Endothelial cell (in vitro differentiated cells): ENCODE data around the gene GPR158. TPM values are rescaled to one million over a fixed set of nuclear protein-coding genes. Genes with fewer than 3 reads are reported as not detected.

Experiments used
- DNase-seq: peaks from one replicate; pipeline ENCODE4 v3.0.0; 2021; ENCODE audit warnings: low spot score
- H3K27ac Mint-ChIP-seq: one replicate; pipeline ENCODE4 v1.8.0; 2021; ENCODE audit warnings: mixed read lengths, inconsistent platforms; ENCODE audit not compliant: unreplicated experiment
- H3K27me3 Mint-ChIP-seq: one replicate; pipeline ENCODE4 v1.8.0; 2021; ENCODE audit warnings: mild to moderate bottlenecking, moderate library complexity, mixed read lengths, inconsistent platforms; ENCODE audit not compliant: unreplicated experiment
- H3K36me3 Mint-ChIP-seq: one replicate; pipeline ENCODE4 v1.8.0; 2021; ENCODE audit warnings: mild to moderate bottlenecking, low read depth, mixed read lengths, inconsistent platforms; ENCODE audit not compliant: unreplicated experiment
- H3K4me1 Mint-ChIP-seq: one replicate; pipeline ENCODE4 v1.8.0; 2021; ENCODE audit warnings: mild to moderate bottlenecking, mixed read lengths, inconsistent platforms; ENCODE audit not compliant: unreplicated experiment
- H3K4me3 Mint-ChIP-seq: one replicate; pipeline ENCODE4 v1.8.0; 2021; ENCODE audit warnings: mild to moderate bottlenecking, mixed read lengths, inconsistent platforms; ENCODE audit not compliant: unreplicated experiment
- H3K9me3 Mint-ChIP-seq: one replicate; pipeline ENCODE4 v1.8.0; 2021; ENCODE audit warnings: mixed read lengths, inconsistent platforms; ENCODE audit not compliant: unreplicated experiment
- CTCF ChIP-seq: fragments of 200-600 bp; sonication (generic); IDR thresholded peaks from one replicate; pipeline ENCODE4 v1.5.0; 2021; ENCODE audit warnings: antibody characterized with exemption; ENCODE audit not compliant: unreplicated experiment
- total RNA-seq: library from RNA; stranded (reverse); fragmentation: NEBNext Ultra II Directional; extraction: Animal tissue kit (Norgen Biotek cat#: 25700); gene quantifications from one replicate; pipeline ENCODE4 v1.2.1, GENCODE V29; 2021; ENCODE audit not compliant: unreplicated experiment

GPR158 gene
- total RNA-seq, 1 donor from 2014 or later: 0.13 TPM

DNA sequence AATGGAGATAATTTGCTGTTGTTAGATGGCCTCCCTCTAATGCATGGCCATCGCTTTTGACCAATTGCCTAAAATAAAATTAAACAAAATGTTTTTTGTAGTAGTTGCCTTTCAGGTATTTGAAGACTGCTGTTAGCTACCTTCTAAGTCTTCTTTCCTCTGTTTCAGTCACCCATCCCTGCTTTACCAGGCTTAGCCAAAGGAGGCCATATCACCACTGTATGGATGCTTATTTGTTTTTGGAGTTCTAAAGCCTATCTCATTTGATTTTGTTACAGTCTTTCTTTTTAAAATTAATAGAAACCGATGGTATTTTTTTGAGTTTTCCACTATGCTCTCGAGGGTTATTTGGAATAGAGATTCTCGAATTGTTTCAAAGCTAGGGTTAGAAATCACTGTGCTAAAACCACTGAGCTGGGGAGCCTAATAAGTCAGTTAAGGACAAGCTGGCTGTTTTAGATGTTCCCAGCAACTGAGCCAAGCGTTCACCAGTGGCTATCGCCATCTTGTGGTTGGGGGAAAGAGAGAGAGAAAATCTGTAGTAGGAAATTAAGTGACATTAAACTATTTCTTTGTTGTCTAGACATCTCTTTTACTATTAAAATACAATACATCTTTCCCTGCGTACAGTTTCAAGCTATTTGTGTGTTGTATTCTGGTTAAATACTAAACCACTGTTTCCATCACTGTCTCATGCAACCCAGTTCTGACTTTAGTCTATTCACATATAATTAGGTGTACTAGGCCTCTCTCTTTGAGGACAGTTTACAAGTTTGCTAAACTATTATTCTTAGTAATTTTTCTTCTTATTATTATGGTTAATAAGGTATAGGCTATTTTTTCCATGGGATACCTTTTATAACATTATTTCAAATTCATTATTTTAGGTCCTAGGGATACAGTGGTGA is 52.2 kb downstream of the GPR158 start:
- no peaks in the 10 kb centered on the region for H3K27me3 Mint-ChIP-seq
- TF ChIP-seq CTCF: peak; percentile 55
- no peak overlapping the region for H3K4me3 Mint-ChIP-seq
- no peaks in the 10 kb centered on the region for H3K36me3 Mint-ChIP-seq
- no peaks in the 10 kb centered on the region for H3K9me3 Mint-ChIP-seq
- H3K27ac Mint-ChIP-seq: no peak overlapping the region
- no peaks in the 10 kb centered on the region for H3K4me1 Mint-ChIP-seq
- DNase-seq: peak; percentile 52

DNA sequence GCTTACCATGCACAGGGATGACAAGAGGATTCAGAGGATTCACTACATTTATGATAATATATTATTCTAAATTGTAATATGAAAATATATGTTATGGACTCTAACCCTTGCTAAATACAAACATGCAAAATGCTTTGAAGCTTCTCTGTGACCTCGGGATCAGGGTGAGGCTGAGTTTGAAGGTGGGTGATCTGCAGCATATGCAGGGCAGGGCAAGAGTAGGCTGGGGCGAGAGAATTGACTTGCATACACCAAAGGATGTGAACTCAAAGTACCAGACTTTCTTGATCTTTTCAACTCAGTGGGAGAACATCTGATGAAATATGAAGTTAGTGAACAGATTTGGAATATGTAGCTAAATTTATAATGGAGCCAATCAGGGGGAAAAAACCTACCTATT is 57.0 kb downstream of the GPR158 start:
- no peak for TF ChIP-seq CTCF

GRCh38 chr10:25232204-25232603 is 57.4 kb downstream of the GPR158 start:
- Mint-ChIP-seq H3K9me3 (no peaks in the 10 kb centered on the region), H3K27me3 (no peaks in the 10 kb centered on the region), H3K4me1 (no peaks in the 10 kb centered on the region), H3K36me3 (no peaks in the 10 kb centered on the region), H3K4me3 (no peak overlapping the region), H3K27ac (no peak overlapping the region)
- TF ChIP-seq CTCF: no peak
- DNase-seq: no peak

More for the DNA sequence above, 57.0 kb downstream of the GPR158 start:
- Mint-ChIP-seq H3K27ac (no peak overlapping the region), H3K4me3 (no peak overlapping the region), H3K9me3 (no peaks in the 10 kb centered on the region), H3K4me1 (no peaks in the 10 kb centered on the region), H3K36me3 (no peaks in the 10 kb centered on the region), H3K27me3 (no peaks in the 10 kb centered on the region)
- no peak for DNase-seq

DNA sequence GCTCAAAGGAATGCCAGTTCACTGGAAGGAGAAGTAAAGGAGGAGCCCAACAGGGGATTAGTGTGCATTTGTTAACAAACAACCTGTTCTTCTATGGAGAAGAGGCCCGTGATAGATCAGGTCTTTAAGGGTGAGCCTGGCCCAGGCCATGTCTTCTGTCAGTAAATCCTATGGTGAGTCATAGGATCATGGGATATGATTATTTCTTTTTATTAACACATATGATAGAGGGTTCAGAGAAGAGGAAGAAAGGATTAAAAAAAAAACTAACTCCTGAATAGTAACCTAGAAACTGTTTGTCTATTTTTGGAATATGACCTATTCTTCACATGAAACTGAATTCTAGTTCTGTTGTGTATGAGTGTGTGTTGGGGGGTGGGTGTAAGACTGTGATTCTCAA is 70.4 kb downstream of the GPR158 start:
- no peak for DNase-seq
- no peak overlapping the region for H3K27ac Mint-ChIP-seq
- peaks cover 1% of the 10 kb centered on the region for H3K27me3 Mint-ChIP-seq
- H3K9me3 Mint-ChIP-seq: no peaks in the 10 kb centered on the region
- no peak for TF ChIP-seq CTCF
- no peaks in the 10 kb centered on the region for H3K4me1 Mint-ChIP-seq
- H3K36me3 Mint-ChIP-seq: no peaks in the 10 kb centered on the region
- no peak overlapping the region for H3K4me3 Mint-ChIP-seq

- H3K9me3 Mint-ChIP-seq: no peaks in the 10 kb centered on the region
- no peak overlapping the region for H3K27ac Mint-ChIP-seq
- no peaks in the 10 kb centered on the region for H3K36me3 Mint-ChIP-seq
- H3K4me1 Mint-ChIP-seq: no peaks in the 10 kb centered on the region
- no peak overlapping the region for H3K4me3 Mint-ChIP-seq
- no peak for TF ChIP-seq CTCF
- DNase-seq: no peak
- H3K27me3 Mint-ChIP-seq: no peaks in the 10 kb centered on the region
These were observed 82.8 kb downstream of the GPR158 start for GRCh38 chr10:25257646-25258045.
